K562 (cell line): ENCODE data around the gene ITGA2B. TPM values are rescaled to one million over a fixed set of nuclear protein-coding genes. Genes with fewer than 3 reads are reported as not detected.

Experiments
- ATAC-seq: fragments of 200-7000 bp; cut with Tn5 transposase; 3 replicates; pipeline ENCODE4 v1.9.1; 2020; ENCODE audit warnings: moderate library complexity
- BruUV-seq: library from RNA; stranded (reverse); fragments of 400-500 nt; replicated peaks from 2 replicates; lab custom pipeline; 2021; lab: Mats Ljungman, UMichigan
- CTCF ChIA-PET: fragments of 300-600 bp; formaldehyde crosslinking; extraction: SDS; loops from one replicate; lab custom pipeline; 2021; ENCODE audit warnings: low intra/inter-chr PET ratio; lab: Yijun Ruan, JAX
- POLR2A ChIA-PET: fragments of 300-600, 350-650 bp; sonication (Branson Sonifier 250); formaldehyde crosslinking; extraction: SDS; loops from one replicate; lab custom pipeline; 2021; ENCODE audit warnings: antibody characterized with exemption, inconsistent platforms; lab: Yijun Ruan, JAX
- DNase-seq, 4 experiments: peaks; one replicate each; pipeline versions ENCODE4 v3.0.0 to v3.0.0-alpha.2; 2011 to 2018; ENCODE audit warnings: low spot score in 3 of 4, mixed read lengths in 3 of 4; ENCODE audit errors: extremely low read depth in 1 of 4
- FAIRE-seq: peaks from 2 replicates; lab custom pipeline; 2011; peaks lifted over from hg19 to GRCh38; lab: Jason Lieb, UNC
- H2AFZ ChIP-seq: 2 replicates; pipeline ENCODE4 v1.6.0; 2011; ENCODE audit warnings: low read depth, low read length, control low read depth, inconsistent platforms
- H3K27ac ChIP-seq: fragments of 200-600 bp; 3 replicates; pipeline ENCODE4 v1.8.0; 2011; ENCODE audit warnings: low read depth, mild to moderate bottlenecking, control low read depth, inconsistent platforms, low read length, moderate library complexity, mixed read lengths; ENCODE audit errors: extremely low read depth
- H3K27me3 ChIP-seq, 2 experiments: fragments of 300-600 bp in 1 of 2; 2 replicates in 1 of 2; 3 replicates in 1 of 2; pipeline versions ENCODE4 v1.6.0 to v1.8.0; 2011; ENCODE audit warnings: inconsistent platforms in 2 of 2, low read length in 2 of 2, mild to moderate bottlenecking in 1 of 2, mixed read lengths in 1 of 2, moderate library complexity in 1 of 2; ENCODE audit not compliant: control insufficient read depth in 2 of 2, insufficient read depth in 2 of 2
- H3K36me3 ChIP-seq: fragments of 300-600 bp; 3 replicates; pipeline ENCODE4 v1.8.0; 2011; ENCODE audit warnings: mild to moderate bottlenecking, low read length, inconsistent platforms; ENCODE audit not compliant: control insufficient read depth, insufficient read depth
- H3K4me1 ChIP-seq, 2 experiments: fragments of 200-600 bp in 1 of 2; replicated peaks in 1 of 2; 2 replicates in 1 of 2; 3 replicates in 1 of 2; pipeline versions ENCODE4 v1.5.1 to v1.8.0; 2011; ENCODE audit warnings: inconsistent platforms in 2 of 2, low read length in 2 of 2, mild to moderate bottlenecking in 1 of 2, mixed read lengths in 1 of 2, moderate library complexity in 1 of 2; ENCODE audit not compliant: control insufficient read depth in 2 of 2, insufficient read depth in 2 of 2
- H3K4me2 ChIP-seq: 2 replicates; pipeline ENCODE4 v1.6.1; 2011; ENCODE audit warnings: low read length, control low read depth, inconsistent platforms, mixed read lengths; ENCODE audit not compliant: insufficient read depth
- H3K4me3 ChIP-seq: fragments of 200-600 bp; sonication (generic), shearing (Covaris generic); 2 replicates; pipeline ENCODE4 v1.5.1; 2016; ENCODE audit warnings: control low read depth, inconsistent platforms
- H3K79me2 ChIP-seq: fragments of 200-600 bp; 3 replicates; pipeline ENCODE4 v1.8.0; 2011; ENCODE audit warnings: low read length, inconsistent platforms; ENCODE audit not compliant: control insufficient read depth, insufficient read depth
- H3K9ac ChIP-seq, 2 experiments: 2 replicates each; pipeline versions ENCODE4 v1.6.0 to v1.6.1; 2011; ENCODE audit warnings: low read depth in 2 of 2, low read length in 2 of 2, control low read depth in 1 of 2, inconsistent platforms in 1 of 2, mild to moderate bottlenecking in 1 of 2, mixed read lengths in 1 of 2; ENCODE audit not compliant: insufficient read depth in 1 of 2
- H3K9me1 ChIP-seq: one replicate; pipeline ENCODE4 v1.6.0; 2011; ENCODE audit warnings: inconsistent platforms, mild to moderate bottlenecking, low read length, moderate library complexity; ENCODE audit not compliant: control insufficient read depth, insufficient read depth
- H3K9me3 ChIP-seq: replicated peaks from 2 replicates; pipeline ENCODE4 v1.5.1; 2011; ENCODE audit warnings: low read depth, low read length, inconsistent platforms; ENCODE audit not compliant: control insufficient read depth, insufficient read depth
- H4K20me1 ChIP-seq: replicated peaks from 2 replicates; pipeline ENCODE4 v1.6.1; 2011; ENCODE audit warnings: low read length, inconsistent platforms, mixed read lengths; ENCODE audit not compliant: control insufficient read depth, insufficient read depth
- ARID4B ChIP-seq: sonication (generic); formaldehyde crosslinking; IDR thresholded peaks from 2 replicates; pipeline ENCODE4 v1.8.0; 2022; ENCODE audit warnings: mild to moderate bottlenecking, missing genetic modification reagents
- CTCF ChIP-seq, 3 experiments: IDR thresholded peaks in 2 of 3; conservative IDR thresholded peaks in 1 of 3; 2 replicates each; pipeline ENCODE4 v1.5.1; 2011 to 2012; ENCODE audit warnings: low read length in 3 of 3, mild to moderate bottlenecking in 3 of 3, control low read depth in 2 of 3, improper control_type of control experiment in 1 of 3, inconsistent platforms in 1 of 3, low read depth in 1 of 3, mixed read lengths in 1 of 3, moderate library complexity in 1 of 3; ENCODE audit not compliant: insufficient read depth in 2 of 3
- E2F6 ChIP-seq, 2 experiments: IDR thresholded peaks; 2 replicates each; pipeline ENCODE4 v1.6.1; 2011; ENCODE audit warnings: borderline replicate concordance in 1 of 2, control low read depth in 1 of 2, low read depth in 1 of 2, low read length in 1 of 2, mild to moderate bottlenecking in 1 of 2, mixed read lengths in 1 of 2, moderate library complexity in 1 of 2; ENCODE audit not compliant: insufficient read depth in 1 of 2, insufficient read length in 1 of 2, poor library complexity in 1 of 2, severe bottlenecking in 1 of 2; ENCODE audit errors: extremely low read depth in 1 of 2
- EGR1 ChIP-seq: fragments of 450-650 bp; conservative IDR thresholded peaks from 2 replicates; pipeline ENCODE4 v1.6.1; 2017; ENCODE audit warnings: mild to moderate bottlenecking
- IFI16 ChIP-seq: fragments of 250-450 bp; sonication (Bioruptor Pico); IDR thresholded peaks from 2 replicates; pipeline ENCODE4 v2.1.2; 2022; ENCODE audit warnings: mild to moderate bottlenecking, inconsistent platforms
- NR4A1 ChIP-seq, 2 experiments: fragments of 250-450 bp in 1 of 2; fragments of 450-650 bp in 1 of 2; sonication (Bioruptor Pico) in 1 of 2; IDR thresholded peaks; 2 replicates each; pipeline versions ENCODE4 v1.4.0 to v1.6.1; 2016 to 2020; ENCODE audit warnings: mild to moderate bottlenecking in 2 of 2, missing compliant biosample characterization in 1 of 2, missing genetic modification characterization in 1 of 2, moderate library complexity in 1 of 2
- ZNF592 ChIP-seq: fragments of 450-650 bp; IDR thresholded peaks from 2 replicates; pipeline ENCODE4 v1.6.1; 2017; ENCODE audit warnings: antibody characterized with exemption, mild to moderate bottlenecking
- WGBS: fragments of 100-300 bp; shearing (Covaris generic); methylation state at CpG from one replicate; pipeline ENCODE4 v1.1.6; 2016; ENCODE audit warnings: low coverage, mixed read lengths; ENCODE audit not compliant: insufficient coverage; ENCODE audit errors: missing lambda C conversion rate; 5-methylcytosine and 5-hydroxymethylcytosine counted together
- in situ Hi-C: fragments of 300-500 bp; cut with MboI; formaldehyde crosslinking; loops from 4 replicates; pipeline ENCODE4 v1.15.0; 2018; ENCODE audit warnings: inconsistent platforms, mixed read lengths
- intact Hi-C: fragments of 100-400 bp; cut with micrococcal nuclease; formaldehyde crosslinking; loops from 2 replicates; pipeline ENCODE4 v1.14.2; 2022
- polyA plus RNA-seq, 8 experiments: library from polyadenylated mRNA; depleted of rRNA in 4 of 8; stranded (reverse) in 5 of 8; unstranded in 3 of 8; fragments of >200 nt; fragmentation: Nextera tagmentation in 2 of 8; fragmentation: Illumina TruSeq in 1 of 8; extraction: Ambion mirVana in 2 of 8; extraction: Trizol in 1 of 8; gene quantifications; 2 replicates each; pipeline versions ENCODE4 v1.2.1 to v1.2.3, GENCODE V29; 2011 to 2014; ENCODE audit warnings: inconsistent platforms in 1 of 8, missing spikeins in 1 of 8
- total RNA-seq, 7 experiments: library from RNA; depleted of rRNA in 6 of 7; stranded (reverse); fragments of >200 nt in 6 of 7; fragmentation: Illumina TruSeq in 2 of 7; extraction: Trizol in 2 of 7; gene quantifications; 2 replicates each; pipeline versions ENCODE4 v1.2.1 to v1.2.3, GENCODE V29; 2011 to 2021; ENCODE audit warnings: low replicate concordance in 1 of 7

ITGA2B gene
- total and polyA plus RNA-seq, 9 of the 15 experiments (the other 6 are each of a cell fraction or from before 2014, with no cell fraction given) = 1.1 to 26.4 (median 5.6) TPM

GRCh38 chr17:44400226-44400847 is 10.9 kb upstream of the ITGA2B start:
- Histone ChIP-seq H2AFZ (no peak overlapping the region), H4K20me1 (no peaks in the 10 kb centered on the region), H3K9ac (no peak overlapping the region), H3K9me1 (no peaks in the 10 kb centered on the region), H3K27me3 (no peaks in the 10 kb centered on the region), H3K79me2 (no peaks in the 10 kb centered on the region), H3K4me1 (0 out of 5 replicates have a peak, but pooled peaks cover 0 to 2% of the 10 kb centered on the region in 2 experiments), H3K36me3 (peaks cover 52% of the 10 kb centered on the region; the same call in 2 of the 3 replicates), H3K9me3 (no peaks in the 10 kb centered on the region), H3K27ac (no peak overlapping the region), H3K4me3 (no peak overlapping the region), H3K4me2 (no peak overlapping the region)
- intact Hi-C loops (loop anchor here (2.0 kb wide), 1 partner anchor 122 kb away; no protein-coding TSS in a partner anchor), in situ Hi-C loops (no loop called here)
- BruUV-seq = no TSS peak
- DNase-seq = peak in 3 of 4 experiments; percentile 37 to 58 (median 45)
- POLR2A ChIA-PET = interaction anchor here (0.7 kb wide), 1 partner anchor 9 kb away, joined by 3 read pairs; no protein-coding TSS in a partner anchor
- CTCF ChIA-PET = interaction anchor here (0.5 to 2.6 kb wide), 3 partner anchors 75 to 371 kb away, joined by 3 to 17 read pairs (median 4); no protein-coding TSS in a partner anchor
- FAIRE-seq = no peak
- WGBS = 91% methylated on average over 3 of the region's 3 CpGs
- peak; percentile 83 for ATAC-seq
- TF ChIP-seq ARID4B (CRISPR knock-in tag) (no peak), NR4A1 (CRISPR knock-in tag; IDR thresholded peaks at IDR 0.05) (no peak), NR4A1 (tag; IDR thresholded peaks at IDR 0.05) (no peak), CTCF (IDR thresholded peaks at IDR 0.05 in 2 of 3, conservative IDR thresholded peaks at IDR 0.05 in 1 of 3; ENCODE audit: insufficient read depth in 2 of 3, low read depth in 1 of 3, low read length in 3 of 3) (peak; percentile 52 to 66 (median 64)), IFI16 (CRISPR knock-in tag) (no peak), EGR1 (no peak), E2F6 (IDR thresholded peaks at IDR 0.05; ENCODE audit: borderline replicate concordance in 1 of 2, extremely low read depth in 1 of 2, insufficient read depth in 1 of 2, insufficient read length in 1 of 2, low read depth in 1 of 2, low read length in 1 of 2, poor library complexity in 1 of 2, severe bottlenecking in 1 of 2) (no peak), ZNF592 (no peak)
